NCI-H82 (cell line): ENCODE measurements around the gene PLPP3.
"Not testable (repeated sequence)": the region's sequence is repeated elsewhere in the genome, so short reads cannot be mapped to it uniquely, and the experiment has no call there.

ENCODE experiments used
- DNase-seq: peaks from one replicate; lab custom pipeline; 2025; lab: John Stamatoyannopoulos, UW

PLPP3 gene

DNA sequence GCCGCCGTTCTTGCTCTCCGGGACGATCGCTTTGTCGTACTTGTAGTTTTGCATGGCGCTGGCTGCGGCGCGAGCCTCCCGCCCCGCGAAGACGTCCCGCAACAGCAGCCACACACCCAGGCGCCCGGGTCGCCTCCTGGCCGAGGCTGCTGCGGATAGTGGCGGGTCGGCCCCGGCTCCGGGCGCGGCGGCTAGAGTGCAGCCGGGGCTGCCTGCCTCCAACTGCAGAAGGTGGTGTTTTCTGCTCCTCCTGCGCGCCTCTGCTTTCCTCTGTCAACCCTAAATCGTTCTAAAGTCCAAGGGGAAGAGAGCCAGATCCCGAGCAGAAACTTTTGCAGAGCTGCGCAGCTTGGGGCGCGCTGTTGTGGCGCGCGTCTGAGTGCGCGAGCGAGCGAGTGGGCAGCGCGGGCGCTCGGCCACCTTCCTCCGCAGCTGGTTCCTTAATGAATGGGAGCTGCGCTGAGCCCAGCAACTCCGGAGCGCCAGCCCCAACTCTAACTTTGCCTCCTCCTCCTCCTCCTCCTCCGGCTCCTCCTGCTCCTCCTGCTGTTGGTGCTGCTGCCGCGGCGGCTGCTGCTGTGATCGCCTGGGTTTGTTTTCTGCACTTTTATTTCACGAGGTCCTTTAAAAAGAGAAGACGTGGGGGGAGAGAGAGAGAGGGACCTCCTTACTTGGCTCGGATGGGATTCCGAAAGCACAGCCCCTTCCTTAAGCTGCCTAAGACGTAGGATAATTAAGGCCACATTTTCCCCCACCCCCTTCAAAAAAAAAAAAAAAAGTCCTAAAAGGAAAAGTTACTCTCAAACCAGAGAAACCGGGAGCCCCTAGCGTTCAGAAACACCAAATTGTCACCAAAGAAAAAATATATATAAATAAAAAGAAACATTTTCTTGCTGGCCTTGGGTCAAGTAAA, at the start of gene PLPP3:
Gene PLPP3 (minus strand): TSS at position 601 of the 913 bp plus-strand sequence. CDS start 547 bp downstream, at position 54.
- DNase-seq, result peak; percentile 82

DNA sequence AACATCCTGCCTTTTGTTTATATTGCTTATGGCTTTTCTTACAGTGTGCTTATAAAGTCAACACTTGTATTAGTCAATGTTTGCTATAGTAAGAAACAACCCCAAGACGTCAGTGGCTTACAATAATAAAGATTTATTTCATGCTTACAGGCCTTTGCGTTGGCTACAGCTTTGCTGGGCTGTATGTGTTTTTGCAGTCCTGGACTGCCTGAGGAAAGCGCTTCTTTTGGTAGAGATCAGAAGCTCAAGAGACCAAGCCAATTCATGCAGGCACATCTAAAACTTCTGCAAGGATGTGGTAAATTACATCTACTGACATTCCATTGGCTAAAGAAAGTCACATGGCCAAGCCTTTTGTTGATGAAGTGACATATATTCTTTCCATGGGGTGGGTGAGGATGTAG, 48.3 kb upstream of the PLPP3 start:
- DNase-seq, result peak; percentile 5

DNA sequence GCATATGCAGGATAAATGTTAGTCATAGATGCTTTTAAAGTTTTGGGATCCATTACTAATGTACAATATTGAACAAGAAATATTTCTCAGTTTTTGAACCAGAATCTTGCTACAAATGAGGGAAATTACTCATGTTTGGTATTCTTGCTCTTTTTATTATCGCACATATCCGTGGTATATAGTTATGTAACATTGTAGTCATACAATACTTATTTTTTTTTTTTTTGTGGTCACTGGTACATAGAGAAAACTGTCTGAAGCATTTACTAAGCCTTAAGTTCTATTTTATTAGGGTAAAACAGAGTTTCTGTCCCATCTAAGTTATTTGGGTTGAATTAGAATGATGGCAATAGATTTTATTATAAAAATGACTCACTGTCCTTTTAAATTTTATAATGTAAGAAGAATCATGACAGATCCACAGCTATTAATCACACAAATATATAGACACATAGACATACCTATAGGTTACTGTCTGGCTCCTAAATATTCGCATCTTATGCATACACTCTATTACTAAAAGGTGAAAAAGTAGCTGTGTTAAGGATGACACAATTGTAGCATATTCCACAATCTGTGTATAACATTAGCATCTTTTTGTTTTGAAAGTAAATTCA, 47.8 kb upstream of the PLPP3 start:
- no peak for DNase-seq

DNA sequence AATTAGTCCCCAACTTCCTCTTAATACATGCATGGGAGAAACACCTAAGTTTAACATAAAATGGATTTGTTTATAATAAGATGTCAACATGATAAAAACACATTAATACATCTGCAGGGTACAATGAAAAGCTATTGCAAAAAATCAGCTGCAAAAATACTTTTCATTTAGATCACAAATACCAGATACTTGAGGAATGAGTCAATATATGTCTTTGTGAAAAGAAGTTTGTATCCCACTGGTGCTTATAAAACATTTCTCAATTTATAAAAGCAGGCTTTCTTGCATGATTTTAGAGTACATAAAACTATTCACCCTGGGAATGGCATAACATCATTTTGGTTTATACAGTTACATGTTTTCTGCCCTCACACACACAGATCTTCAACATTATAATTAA, 47.2 kb upstream of the PLPP3 start:
- no peak for DNase-seq

DNA sequence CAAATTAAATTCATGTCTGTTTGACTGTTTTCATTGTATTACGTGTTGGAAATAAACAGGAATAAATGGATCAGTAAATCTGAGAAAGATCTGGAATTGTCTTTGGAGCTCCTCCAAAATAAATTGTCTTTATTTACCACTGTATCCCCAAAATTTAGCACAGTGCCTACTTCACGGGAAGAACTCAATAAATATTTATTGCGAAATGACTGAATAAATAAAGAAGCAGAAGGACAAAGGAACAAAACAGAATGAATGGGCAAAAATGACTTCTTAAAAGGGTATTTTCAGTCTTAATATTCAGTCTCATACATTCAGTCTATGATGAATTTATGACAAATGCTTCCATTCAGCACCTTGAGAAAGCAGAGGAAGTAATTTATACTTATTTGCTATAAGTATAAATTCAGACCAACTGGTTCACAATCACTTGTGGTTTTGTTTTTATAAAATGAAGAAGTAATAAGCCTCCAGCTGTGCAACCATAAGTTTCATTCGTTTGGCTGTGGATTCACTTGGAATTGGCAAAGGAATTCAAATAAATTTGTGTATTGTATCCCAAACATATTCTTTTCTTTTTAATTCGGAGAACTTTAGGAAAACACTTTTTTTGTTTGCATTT, 46.6 kb upstream of the PLPP3 start:
- DNase-seq, result no peak

DNA sequence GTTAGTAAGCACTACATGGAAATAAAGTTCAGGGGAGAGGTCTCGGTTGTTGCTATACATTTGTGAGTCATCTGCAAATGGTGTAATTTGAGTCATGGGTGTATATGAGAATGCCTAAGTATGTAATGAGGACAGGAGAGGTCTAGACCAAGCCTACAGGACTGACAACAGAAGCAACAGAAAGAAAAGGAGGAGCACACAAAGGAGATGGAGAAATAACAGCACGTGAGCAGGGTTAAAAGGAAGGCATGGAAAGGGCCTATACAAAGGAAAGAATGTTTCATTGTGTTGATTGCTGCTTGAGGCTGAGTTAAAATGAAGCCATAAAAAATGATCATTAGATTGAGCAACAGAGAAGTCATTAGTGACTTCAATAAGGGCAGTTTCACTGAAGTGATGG, 37.8 kb upstream of the PLPP3 start:
- DNase-seq, result no peak

DNA sequence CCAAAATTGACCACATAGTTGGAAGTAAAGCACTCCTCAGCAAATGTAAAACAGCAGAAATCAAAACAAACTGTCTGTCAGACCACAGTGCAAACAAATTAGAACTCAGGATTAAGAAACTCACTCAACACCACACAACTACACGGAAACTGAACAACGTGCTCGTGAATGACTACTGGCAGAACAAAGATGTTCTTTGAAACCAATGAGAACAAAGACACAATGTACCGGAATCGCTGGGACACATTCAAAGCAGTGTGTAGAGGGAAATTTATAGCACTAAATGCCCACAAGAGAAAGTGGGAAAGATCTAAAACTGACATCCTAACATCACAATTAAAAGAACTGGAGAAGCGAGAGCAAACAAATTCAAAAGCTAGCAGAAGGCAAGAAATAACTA, 31.4 kb upstream of the PLPP3 start:
- not testable (repeated sequence) for DNase-seq

DNA sequence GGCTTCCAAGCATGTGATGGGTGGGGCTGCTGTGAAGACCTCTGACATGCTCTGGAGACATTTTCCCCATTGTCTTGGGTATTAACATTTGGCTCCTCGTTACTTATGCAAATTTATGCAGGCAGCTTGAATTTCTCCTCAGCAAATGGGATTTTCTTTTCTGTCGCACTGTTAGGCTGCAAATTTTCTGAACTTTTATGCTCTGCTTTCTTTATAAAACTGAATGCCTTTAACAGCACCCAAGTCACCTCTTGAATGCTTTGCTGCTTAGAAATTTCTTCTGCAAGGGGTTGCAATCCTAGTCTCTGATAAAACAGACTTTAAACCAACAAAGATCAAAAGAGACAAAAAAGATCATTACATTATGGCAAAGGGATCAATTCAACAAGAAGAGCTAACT, 30.7 kb upstream of the PLPP3 start:
- not testable (repeated sequence) for DNase-seq

DNA sequence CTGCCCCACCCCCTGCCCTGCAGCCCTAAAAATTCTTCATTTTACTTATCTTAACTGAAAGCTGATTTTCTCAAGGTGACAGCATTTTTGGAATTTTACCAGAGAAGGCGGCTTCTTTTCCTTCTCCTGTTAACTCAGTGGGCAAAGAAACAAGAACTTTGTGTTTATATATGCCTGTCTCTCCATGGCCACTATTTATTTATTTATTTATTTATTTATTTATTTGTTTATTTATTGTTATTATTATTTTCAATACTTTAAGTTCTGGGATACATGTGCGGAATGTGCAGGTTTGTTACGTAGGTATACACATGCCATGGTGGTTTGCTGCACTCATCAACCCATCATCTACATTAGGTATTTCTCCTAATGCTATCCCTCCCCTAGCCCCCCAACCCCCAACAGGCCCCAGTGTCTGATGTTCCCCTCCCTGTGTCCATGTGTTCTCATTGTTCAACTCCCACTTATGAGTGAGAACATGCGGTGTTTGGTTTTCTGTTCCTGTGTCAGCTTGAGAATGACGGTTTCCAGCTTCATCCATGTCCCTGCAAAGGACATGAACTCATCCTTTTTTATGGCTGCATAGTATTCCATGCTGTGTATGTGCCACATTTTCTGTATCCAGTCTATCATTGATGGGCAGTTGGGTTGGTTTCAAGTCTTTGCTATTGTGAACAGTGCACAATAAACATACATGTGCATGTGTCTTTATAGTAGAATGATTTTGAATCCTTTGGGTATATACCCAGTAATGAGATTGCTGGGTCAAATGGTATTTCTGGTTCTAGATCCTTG, 16.2 kb upstream of the PLPP3 start:
- not testable (repeated sequence) for DNase-seq

DNA sequence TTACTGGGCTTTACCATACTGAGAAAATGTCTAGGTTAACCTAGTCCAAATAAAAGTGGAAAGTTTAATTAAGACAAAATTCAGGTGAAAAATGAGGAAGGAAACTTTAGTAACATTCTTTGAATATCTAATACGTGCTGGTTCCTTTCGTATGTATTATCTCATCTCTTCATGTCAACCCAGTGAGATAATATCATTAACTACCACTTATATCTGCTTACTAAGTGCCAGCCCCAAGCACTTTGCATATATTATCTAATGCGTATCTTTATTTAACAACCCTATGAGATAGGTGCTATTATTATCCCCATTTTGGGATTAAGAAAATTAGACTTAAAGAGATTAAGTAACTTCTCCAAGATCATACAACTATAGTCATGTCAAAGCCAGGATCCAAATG, 12.5 kb upstream of the PLPP3 start:
- DNase-seq, result peak; percentile 72

DNA sequence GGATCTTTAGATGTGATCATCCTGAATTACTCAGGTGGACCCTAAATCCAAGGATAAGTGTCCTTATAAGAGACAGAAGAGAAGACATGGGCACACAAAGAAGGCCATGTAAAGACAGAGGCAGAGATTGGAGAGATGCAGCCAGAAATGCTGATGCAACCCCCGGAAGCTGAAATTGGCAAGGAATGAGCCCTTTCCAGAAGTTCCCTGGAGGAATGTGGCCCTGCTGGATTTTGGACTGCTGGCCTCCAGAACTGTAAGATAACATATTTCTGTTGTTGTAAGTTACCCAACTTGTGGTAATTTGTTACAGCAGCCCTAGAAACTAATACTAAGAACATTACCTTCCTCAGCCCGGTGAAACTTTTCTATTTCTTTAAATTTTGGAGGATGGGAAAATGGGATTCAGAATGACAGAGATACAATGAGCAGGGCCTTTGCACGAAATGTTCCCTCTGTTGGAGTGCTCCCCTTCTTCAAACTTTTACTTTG, 11.2 kb upstream of the PLPP3 start:
- no peak for DNase-seq

DNA sequence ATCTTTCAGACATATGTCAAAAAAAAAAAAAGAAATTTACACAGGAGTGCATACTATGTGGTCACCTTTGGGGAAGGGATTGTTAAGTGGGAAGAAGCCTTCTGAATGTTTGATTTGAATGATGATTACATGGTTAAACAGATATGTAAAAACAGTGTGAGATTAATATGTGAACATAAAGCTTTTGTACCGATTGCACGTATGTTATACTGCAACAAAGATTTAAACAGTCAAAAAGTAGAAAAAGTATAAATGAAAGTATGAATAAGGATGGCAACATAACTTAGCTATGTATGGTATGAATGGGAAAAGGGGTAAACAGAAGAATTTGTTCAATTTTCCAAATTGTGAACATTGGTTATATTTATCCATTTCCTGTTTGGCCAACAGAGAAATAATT, 10.0 kb upstream of the PLPP3 start:
- no peak for DNase-seq

DNA sequence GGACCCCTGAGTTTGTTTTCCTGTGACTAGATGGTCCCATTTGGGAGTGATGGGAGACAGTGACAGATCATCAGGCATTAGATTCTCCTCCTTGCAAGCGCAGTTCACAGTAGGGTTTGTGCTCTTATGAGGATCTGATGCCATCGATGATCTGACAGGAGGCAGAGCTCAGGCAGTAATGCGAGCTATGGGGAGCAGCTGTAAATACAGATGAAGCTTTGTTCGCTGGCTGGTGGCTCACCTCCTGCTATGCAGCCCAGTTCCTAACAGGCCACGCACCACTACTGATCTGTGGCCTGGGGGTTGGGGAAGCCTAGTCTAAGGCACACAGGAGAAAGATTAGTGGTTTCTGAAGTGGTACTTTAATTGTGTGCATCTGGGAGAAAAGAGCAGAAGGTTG, 7.1 kb upstream of the PLPP3 start:
- peak; percentile 8 for DNase-seq

DNA sequence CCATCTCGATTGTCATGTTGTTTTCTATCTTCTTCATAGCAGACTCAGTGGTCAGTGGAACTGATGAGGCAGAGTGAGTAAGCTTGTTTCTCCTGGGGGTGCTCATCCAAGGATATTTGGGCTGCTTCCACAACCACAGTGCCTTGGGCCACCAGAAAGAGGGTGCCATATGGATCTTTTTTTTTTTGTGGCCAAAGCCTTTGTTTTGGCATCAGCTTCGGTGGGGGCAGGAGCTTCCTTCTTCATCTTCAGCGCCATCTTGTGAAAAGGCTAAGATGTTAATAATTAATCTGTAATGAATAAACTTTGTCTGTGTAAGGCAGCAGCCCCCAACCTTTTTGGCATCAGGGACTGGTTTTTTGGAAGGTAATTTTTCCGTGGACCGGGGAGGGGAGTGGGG, 6.6 kb upstream of the PLPP3 start:
- no peak for DNase-seq

DNA sequence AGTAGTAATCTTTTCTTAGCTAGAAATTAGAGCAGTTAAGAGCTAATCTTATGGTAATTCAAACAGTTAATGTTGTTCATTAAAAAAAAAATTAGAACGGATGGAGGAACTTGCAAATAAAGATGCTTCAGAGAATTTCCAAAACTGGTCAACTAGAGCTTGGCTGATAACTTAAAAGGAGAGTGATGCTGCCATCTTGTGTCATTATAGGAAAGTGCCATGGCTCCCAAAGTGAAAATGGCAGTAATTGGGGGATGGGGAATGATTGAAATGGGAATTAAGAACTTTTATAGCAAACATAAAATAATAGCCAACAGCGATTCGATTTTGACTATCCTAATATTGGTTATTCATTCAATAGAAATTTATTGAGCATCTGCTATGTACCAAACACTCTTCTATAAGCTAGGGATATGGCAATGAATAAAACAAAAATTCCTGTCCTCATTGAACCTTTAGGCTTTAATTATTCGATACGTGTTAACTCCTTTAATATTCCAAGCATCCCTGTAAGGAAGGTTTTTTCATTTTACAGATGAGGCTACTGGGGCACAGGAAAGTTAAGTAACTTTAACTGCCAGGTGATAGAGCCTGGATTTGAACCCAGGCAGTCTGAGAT, 5.7 kb upstream of the PLPP3 start:
- peak; percentile 78 for DNase-seq

DNA sequence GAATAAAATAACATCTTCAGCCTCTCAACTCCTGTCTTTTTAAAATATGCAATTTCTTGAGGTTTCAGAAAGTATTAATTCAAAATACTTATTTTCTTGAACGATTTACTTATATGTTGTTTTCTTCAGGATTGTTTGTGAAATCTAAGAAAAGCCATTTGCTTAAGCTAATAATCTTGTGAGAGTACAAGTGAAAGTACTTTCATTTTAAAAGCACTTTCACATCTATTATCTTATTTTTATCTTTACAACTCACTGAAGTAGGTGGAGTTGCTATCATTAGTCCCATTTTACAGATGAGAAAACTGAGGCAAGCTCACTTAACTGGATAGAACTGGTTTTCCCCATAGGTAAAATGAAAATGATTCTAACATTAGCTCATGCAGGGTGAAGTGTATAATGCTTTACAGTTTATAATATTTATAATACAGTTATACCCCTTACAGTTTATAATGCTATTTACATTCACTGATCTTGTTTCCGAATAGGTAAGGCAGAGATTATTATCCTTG, 4.7 kb upstream of the PLPP3 start:
- DNase-seq, result no peak

DNA sequence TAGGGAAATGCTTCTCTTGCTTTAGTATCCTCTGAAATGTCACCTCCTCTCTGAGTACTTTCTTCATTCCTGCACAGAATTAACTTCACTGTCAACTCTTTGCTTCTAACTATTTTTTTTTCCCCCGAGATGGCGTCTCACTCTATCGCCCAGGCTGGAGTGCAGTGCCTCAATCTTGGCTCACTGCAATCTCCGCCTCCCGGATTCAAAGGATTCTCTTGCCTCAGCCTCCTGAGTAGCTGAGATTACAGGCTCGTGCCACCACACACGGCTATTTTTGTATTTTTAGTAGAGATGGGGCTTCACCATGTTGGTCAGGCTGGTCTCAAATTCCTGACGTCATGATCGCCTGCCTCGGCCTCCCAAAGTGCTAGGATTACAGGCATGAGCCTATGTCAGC, 1.4 kb upstream of the PLPP3 start:
- DNase-seq, result no peak

DNA sequence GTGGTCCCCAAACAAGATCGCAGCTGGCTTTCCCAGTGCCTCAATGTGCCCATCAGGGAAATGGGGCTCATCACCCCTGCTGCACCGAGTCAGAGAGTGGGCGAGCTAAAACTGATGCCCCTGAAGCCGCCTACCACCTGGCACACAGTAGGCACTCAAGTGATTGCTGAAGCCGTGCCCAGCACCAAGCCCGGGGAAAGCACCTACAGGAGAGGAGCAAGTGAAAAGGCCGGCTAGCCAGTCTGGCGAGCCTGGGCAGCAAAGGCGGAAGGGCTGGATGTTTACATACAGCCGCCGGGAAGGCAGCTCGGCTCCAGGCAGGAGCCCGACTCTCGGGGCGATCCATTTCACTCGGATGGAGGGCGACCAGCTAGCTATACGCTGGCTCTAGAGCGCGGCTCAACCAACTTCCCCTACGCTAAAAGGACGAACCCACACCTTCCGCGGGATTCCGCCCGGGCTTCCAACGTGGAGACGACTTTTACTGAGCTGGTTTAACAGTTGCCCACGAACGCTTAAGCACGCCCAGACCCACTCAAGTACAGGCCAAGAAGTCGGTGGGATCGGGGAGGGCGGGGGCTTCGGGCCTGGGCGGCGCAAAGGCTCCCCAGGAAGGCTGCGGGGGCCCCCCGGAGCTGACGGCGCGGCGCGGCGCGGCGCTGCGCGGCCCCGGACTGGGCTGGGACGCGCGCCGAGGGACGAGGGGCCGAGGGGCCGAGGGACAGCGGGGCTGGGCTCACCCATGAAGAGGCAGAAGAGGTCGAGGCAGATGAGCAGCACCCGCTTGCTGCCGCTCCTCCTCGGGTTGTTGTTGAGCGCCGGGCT, 1.0 kb downstream of the PLPP3 start:
- peak; percentile 63 for DNase-seq

DNA sequence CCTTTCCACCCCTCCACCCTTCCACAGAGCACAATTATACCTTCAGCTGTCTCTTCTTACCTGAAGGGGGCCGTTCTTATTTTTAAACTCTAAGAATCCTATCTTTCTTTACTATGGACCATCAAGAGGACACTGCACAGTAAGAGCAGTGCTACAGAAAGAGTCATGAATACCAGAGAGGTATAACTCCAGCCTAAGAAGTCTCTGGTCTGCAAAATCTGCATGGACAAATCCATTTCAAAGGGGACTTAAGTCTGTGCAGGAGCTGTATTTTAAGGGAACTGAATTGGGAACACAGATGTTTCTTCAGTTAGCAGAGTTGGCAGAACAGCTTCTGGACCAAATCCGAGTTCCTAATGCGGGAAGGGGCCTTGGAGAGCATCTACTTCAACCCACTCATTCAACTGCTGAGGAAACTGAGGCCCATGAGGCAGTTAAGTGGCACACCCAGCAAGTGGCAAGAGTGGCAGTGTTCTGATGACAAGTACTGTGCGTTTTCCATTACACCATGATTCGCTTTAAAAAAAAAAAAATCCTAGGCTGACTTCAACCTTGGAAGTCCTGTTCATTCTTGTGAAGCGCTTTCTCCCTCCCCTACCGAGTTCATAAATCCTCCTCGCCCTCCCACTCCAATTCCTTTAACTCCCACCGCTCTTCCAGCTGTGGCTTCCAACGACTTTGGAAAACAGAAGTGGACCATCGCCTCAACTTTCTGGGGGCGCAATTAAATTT, 1.8 kb downstream of the PLPP3 start:
- DNase-seq, result no peak
